ENCODE results near the gene ODAM.
"Not testable (repeated sequence)": the region's sequence is repeated elsewhere in the genome, so short reads cannot be mapped to it uniquely, and the experiment has no call there.

Gene ODAM

GRCh38 chr4:70221389-70221788 is 25.9 kb downstream of the ODAM start:
- not testable (repeated sequence) for DNase-seq

- not testable (repeated sequence) for DNase-seq
Observed at GRCh38 chr4:70221818-70222217, 26.3 kb downstream of the ODAM start.

- DNase-seq = no peak
Observed at GRCh38 chr4:70225824-70226223, 30.3 kb downstream of the ODAM start, which contains the start of gene FDCSP. FDCSP (plus strand) TSS chr4:70226124; CDS start chr4:70231195, 5,071 bp downstream.

- no peak for DNase-seq
Observed at GRCh38 chr4:70236125-70236524, 40.6 kb downstream of the ODAM start.

GRCh38 chr4:70239131-70239883 is 43.8 kb downstream of the ODAM start:
- no peak for DNase-seq

GRCh38 chr4:70239884-70240591 is 44.5 kb downstream of the ODAM start:
- DNase-seq = no peak

- not testable (repeated sequence) for DNase-seq
Observed at GRCh38 chr4:70242297-70242696, 46.8 kb downstream of the ODAM start, which contains the start of gene CSN3. CSN3 (plus strand) TSS chr4:70242597; CDS start chr4:70244820, 2,223 bp downstream.

GRCh38 chr4:70243091-70243490 is 47.6 kb downstream of the ODAM start:
- DNase-seq = no peak

GRCh38 chr4:70251250-70251944 is 55.9 kb downstream of the ODAM start:
- no peak for DNase-seq

- DNase-seq = no peak
Observed at GRCh38 chr4:70251945-70252277, 56.4 kb downstream of the ODAM start.

Measured in amygdala (tissue), 56 donors.